Spinal cord (tissue), 10 donors: Measurements from ENCODE around the gene HDAC9. TPM values are rescaled to one million over a fixed set of nuclear protein-coding genes. Genes with fewer than 3 reads are reported as not detected.

Source experiments
- DNase-seq, 6 donors: peaks; one replicate each; pipeline versions ENCODE4 v3.0.0 to v3.0.0-alpha.2; 2013 to 2015; ENCODE audit warnings: low spot score in 6 of 6, low read depth in 4 of 6
- H3K27ac ChIP-seq: one replicate; pipeline ENCODE4 v1.5.1; 2013; ENCODE audit warnings: low read depth, low read length, control low read depth
- H3K27me3 ChIP-seq: one replicate; pipeline ENCODE4 v1.6.1; 2013; ENCODE audit warnings: low read length; ENCODE audit not compliant: control insufficient read depth, insufficient read depth
- H3K36me3 ChIP-seq: one replicate; pipeline ENCODE4 v1.6.1; 2013; ENCODE audit warnings: low read length; ENCODE audit not compliant: control insufficient read depth, insufficient read depth
- H3K4me1 ChIP-seq: one replicate; pipeline ENCODE4 v1.6.1; 2013; ENCODE audit warnings: low read length; ENCODE audit not compliant: control insufficient read depth, insufficient read depth
- H3K4me3 ChIP-seq: one replicate; pipeline ENCODE4 v1.5.1; 2013; ENCODE audit warnings: low read depth, low read length, control low read depth
- H3K9me3 ChIP-seq: one replicate; pipeline ENCODE4 v1.6.1; 2013; ENCODE audit warnings: low read length; ENCODE audit not compliant: control insufficient read depth, insufficient read depth
- WGBS: methylation state at CpG from one replicate; pipeline ENCODE4 v1.1.5; 2013; ENCODE audit warnings: missing lambda C conversion rate; ENCODE audit not compliant: insufficient coverage; 5-methylcytosine and 5-hydroxymethylcytosine counted together
- polyA plus RNA-seq, 2 donors: library from polyadenylated mRNA; unstranded; fragments of 120-200 nt; gene quantifications; one replicate each; pipeline ENCODE4 v1.2.1, GENCODE V29; 2013; ENCODE audit not compliant: insufficient read length in 2 of 2
- total RNA-seq, 2 donors: library from RNA; depleted of rRNA in 1 of 2; stranded (reverse); fragments of 120-200 nt in 1 of 2; fragments of >200 nt in 1 of 2; gene quantifications; one replicate each; pipeline versions ENCODE4 v1.2.3 to v1.2.4, GENCODE V29; 2013 to 2014
- donor health status: healthy.

HDAC9 gene
- total and polyA plus RNA-seq, 4 donors: 21.4 to 58.5 (median 29.3) TPM

- H3K27ac ChIP-seq: no peak overlapping the region
- no peaks in the 10 kb centered on the region for H3K4me1 ChIP-seq
- DNase-seq: no peak
- no peaks in the 10 kb centered on the region for H3K27me3 ChIP-seq
- no peak overlapping the region for H3K4me3 ChIP-seq
- 67% methylated on average over 1 of the region's 3 CpGs for WGBS
- no peaks in the 10 kb centered on the region for H3K9me3 ChIP-seq
- no peaks in the 10 kb centered on the region for H3K36me3 ChIP-seq
These were observed 399.9 kb downstream of the HDAC9 start for GRCh38 chr7:18895456-18895855.

GRCh38 chr7:18896343-18896975, 400.9 kb downstream of the HDAC9 start:
- Histone ChIP-seq H3K27ac (no peak overlapping the region), H3K4me3 (no peak overlapping the region), H3K36me3 (no peaks in the 10 kb centered on the region), H3K27me3 (no peaks in the 10 kb centered on the region), H3K9me3 (no peaks in the 10 kb centered on the region), H3K4me1 (no peaks in the 10 kb centered on the region)
- no CpG with 5 or more reads among the region's 2 CpGs for WGBS
- DNase-seq: no peak

- no peaks in the 10 kb centered on the region for H3K4me1 ChIP-seq
- H3K4me3 ChIP-seq: no peak overlapping the region
- H3K27ac ChIP-seq: no peak overlapping the region
- H3K36me3 ChIP-seq: no peaks in the 10 kb centered on the region
- H3K27me3 ChIP-seq: no peaks in the 10 kb centered on the region
- no peak for DNase-seq
- 64% methylated on average over 2 of the region's 3 CpGs for WGBS
- H3K9me3 ChIP-seq: no peaks in the 10 kb centered on the region
These were observed 404.7 kb downstream of the HDAC9 start for GRCh38 chr7:18900236-18900635.

GRCh38 chr7:18900803-18901202, 405.3 kb downstream of the HDAC9 start:
- Histone ChIP-seq H3K4me3 (no peak overlapping the region), H3K27me3 (no peaks in the 10 kb centered on the region), H3K27ac (no peak overlapping the region), H3K9me3 (no peaks in the 10 kb centered on the region), H3K4me1 (no peaks in the 10 kb centered on the region), H3K36me3 (no peaks in the 10 kb centered on the region)
- DNase-seq: no peak
- WGBS: no CpG with 5 or more reads among the region's 1 CpG

GRCh38 chr7:18901351-18901750, 405.8 kb downstream of the HDAC9 start:
- Histone ChIP-seq H3K36me3 (no peaks in the 10 kb centered on the region), H3K27me3 (no peaks in the 10 kb centered on the region), H3K4me3 (no peak overlapping the region), H3K9me3 (no peaks in the 10 kb centered on the region), H3K4me1 (no peaks in the 10 kb centered on the region), H3K27ac (no peak overlapping the region)
- DNase-seq: no peak
- WGBS: no CpG with 5 or more reads among the region's 3 CpGs

- DNase-seq: no peak
- no peak overlapping the region for H3K27ac ChIP-seq
- 20% methylated on average over 1 of the region's 1 CpG for WGBS
- no peaks in the 10 kb centered on the region for H3K27me3 ChIP-seq
- no peaks in the 10 kb centered on the region for H3K36me3 ChIP-seq
- no peaks in the 10 kb centered on the region for H3K4me1 ChIP-seq
- H3K9me3 ChIP-seq: no peaks in the 10 kb centered on the region
- H3K4me3 ChIP-seq: no peak overlapping the region
These were observed 406.5 kb downstream of the HDAC9 start for GRCh38 chr7:18901982-18902421.

GRCh38 chr7:18902892-18903291, 407.3 kb downstream of the HDAC9 start:
- Histone ChIP-seq H3K4me1 (no peaks in the 10 kb centered on the region), H3K36me3 (no peaks in the 10 kb centered on the region), H3K27me3 (no peaks in the 10 kb centered on the region), H3K27ac (no peak overlapping the region), H3K9me3 (no peaks in the 10 kb centered on the region), H3K4me3 (no peak overlapping the region)
- no peak for DNase-seq

- 87% methylated on average over 2 of the region's 4 CpGs for WGBS
- Histone ChIP-seq H3K4me1 (no peaks in the 10 kb centered on the region), H3K4me3 (no peak overlapping the region), H3K36me3 (no peaks in the 10 kb centered on the region), H3K9me3 (peaks cover 1% of the 10 kb centered on the region), H3K27ac (no peak overlapping the region), H3K27me3 (no peaks in the 10 kb centered on the region)
- DNase-seq: no peak
These were observed 408.1 kb downstream of the HDAC9 start for GRCh38 chr7:18903695-18904094.

GRCh38 chr7:18905316-18905943, 409.9 kb downstream of the HDAC9 start:
- no peak for DNase-seq

GRCh38 chr7:18906901-18907300, 411.4 kb downstream of the HDAC9 start:
- WGBS: 10% methylated on average over 2 of the region's 2 CpGs
- no peak for DNase-seq
- no peak overlapping the region for H3K4me3 ChIP-seq
- peaks cover 1% of the 10 kb centered on the region for H3K9me3 ChIP-seq
- H3K27ac ChIP-seq: no peak overlapping the region
- H3K27me3 ChIP-seq: no peaks in the 10 kb centered on the region
- H3K4me1 ChIP-seq: no peaks in the 10 kb centered on the region
- no peaks in the 10 kb centered on the region for H3K36me3 ChIP-seq

More at GRCh38 chr7:18905316-18905943, 409.9 kb downstream of the HDAC9 start:
- H3K27ac ChIP-seq: no peak overlapping the region
- H3K4me1 ChIP-seq: no peaks in the 10 kb centered on the region
- H3K9me3 ChIP-seq: peaks cover 1% of the 10 kb centered on the region
- H3K4me3 ChIP-seq: no peak overlapping the region
- no peaks in the 10 kb centered on the region for H3K27me3 ChIP-seq
- WGBS: no CpG with 5 or more reads among the region's 2 CpGs
- no peaks in the 10 kb centered on the region for H3K36me3 ChIP-seq
